RCC 7860 (cell line): ENCODE measurements around the gene KAZN.
A peak's percentile ranks its signal among the peaks of the same experiment; 100 is the strongest.

ENCODE experiments used
- DNase-seq: peaks from one replicate; pipeline ENCODE4 v3.0.0-alpha.2; 2015; ENCODE audit warnings: low spot score
- FAIRE-seq: peaks from 2 replicates; lab custom pipeline; 2012; peaks lifted over from hg19 to GRCh38; lab: Jason Lieb, UNC

The KAZN gene

DNA sequence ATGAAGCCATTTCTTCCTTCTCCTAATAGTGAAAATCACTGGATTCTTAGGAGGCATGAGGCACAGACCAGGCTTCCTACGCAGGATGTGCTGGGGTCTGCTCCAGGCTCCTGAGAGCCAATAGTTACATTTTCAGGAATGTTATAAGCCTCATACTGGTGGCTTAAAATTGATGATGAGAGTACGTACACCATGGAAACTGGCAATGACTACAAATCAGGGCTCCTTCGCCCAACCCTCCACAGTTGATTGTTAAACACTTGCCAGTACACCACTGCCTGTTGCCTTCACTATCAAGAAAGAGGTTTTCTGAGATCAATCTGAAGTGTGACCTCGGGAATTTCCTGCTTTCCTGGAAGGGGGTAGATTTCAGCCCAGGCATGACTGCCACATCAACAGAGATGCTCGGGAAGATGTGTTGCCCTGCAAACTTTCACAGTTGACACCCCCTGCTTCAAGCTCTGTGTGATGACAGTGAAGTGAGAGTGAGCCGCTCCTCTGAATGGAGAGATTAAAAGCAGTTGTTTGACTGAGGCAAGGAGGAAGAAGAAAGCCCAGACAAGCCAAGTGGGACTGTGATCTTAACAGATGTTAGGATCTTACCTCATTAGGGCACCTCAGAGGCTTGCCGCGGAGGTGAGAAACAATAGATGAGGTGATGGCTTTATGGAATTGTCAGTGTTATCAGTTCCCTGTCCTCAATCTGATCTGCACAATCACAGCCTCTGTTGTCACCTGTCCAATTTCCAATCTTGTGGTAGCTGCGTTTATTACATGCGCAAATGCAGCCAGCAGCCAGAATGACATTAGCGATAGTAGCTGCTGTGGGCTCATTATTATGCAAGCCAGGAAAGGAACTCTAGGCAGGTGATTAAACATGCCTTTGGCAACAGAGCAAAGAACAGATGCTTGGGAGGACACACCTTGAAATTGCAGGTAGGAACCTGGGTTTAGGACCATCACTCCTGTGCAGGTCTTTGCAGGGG, 277.3 kb downstream of the KAZN start:
- DNase-seq (no peak), FAIRE-seq (no peak)

DNA sequence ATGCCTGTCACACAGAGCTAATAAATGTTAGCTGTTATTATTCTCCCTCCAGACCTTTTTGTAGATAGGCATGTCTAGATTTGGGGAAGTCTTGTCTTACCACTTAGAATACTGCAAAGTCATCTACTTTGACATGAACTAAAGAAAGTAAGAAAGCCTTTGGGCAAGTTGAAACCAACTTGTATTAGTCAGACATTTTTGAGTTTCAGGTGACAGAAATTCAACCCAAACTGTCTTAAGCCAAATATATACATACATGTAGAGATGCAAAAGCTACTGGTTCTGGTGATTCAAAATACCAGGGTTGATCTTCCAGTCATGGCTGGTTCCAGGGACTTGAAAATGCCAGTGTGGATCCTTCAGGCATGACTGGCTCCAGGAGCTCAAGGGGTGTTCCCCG, 278.3 kb downstream of the KAZN start:
- no peak for FAIRE-seq
- no peak for DNase-seq

GRCh38 chr1:14877224-14877623, 278.7 kb downstream of the KAZN start:
- no peak for FAIRE-seq
- DNase-seq, result no peak

- DNase-seq (no peak), FAIRE-seq (no peak)
Measured at GRCh38 chr1:14878124-14878523, 279.6 kb downstream of the KAZN start.

- DNase-seq (no peak), FAIRE-seq (no peak)
Measured at GRCh38 chr1:14878951-14879350, 280.5 kb downstream of the KAZN start.

GRCh38 chr1:14880456-14881316, 282.2 kb downstream of the KAZN start:
- FAIRE-seq (no peak), DNase-seq (peak; percentile 54)

GRCh38 chr1:14881775-14882672, 283.5 kb downstream of the KAZN start:
- FAIRE-seq, result no peak
- no peak for DNase-seq

DNA sequence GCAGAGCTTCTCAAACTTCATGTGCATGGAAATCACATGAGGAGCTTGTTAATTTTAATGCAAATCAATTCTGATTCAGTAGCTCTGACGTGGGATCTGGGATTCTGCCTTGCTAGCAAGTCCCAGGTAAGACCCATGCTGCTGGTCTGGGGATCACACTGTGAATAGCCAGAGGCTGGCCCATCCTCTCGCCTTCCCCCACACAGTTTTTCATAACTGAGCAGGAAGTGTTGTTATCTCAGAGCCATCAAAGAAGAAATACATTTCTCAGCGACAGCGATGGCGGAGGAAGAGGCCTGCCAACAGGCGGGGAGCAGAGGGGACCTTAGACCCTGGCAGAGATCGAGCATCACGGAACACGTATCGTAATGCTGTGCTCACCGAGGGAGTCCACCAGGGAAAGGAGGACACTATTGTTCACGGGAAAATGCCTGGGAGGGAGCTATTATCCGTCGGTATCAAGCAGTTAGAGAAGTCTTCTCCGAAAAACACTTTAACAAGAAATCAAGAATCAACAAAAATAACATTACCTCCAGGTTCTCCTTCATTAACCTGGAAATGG, 286.2 kb downstream of the KAZN start:
- FAIRE-seq (no peak), DNase-seq (no peak)

DNA sequence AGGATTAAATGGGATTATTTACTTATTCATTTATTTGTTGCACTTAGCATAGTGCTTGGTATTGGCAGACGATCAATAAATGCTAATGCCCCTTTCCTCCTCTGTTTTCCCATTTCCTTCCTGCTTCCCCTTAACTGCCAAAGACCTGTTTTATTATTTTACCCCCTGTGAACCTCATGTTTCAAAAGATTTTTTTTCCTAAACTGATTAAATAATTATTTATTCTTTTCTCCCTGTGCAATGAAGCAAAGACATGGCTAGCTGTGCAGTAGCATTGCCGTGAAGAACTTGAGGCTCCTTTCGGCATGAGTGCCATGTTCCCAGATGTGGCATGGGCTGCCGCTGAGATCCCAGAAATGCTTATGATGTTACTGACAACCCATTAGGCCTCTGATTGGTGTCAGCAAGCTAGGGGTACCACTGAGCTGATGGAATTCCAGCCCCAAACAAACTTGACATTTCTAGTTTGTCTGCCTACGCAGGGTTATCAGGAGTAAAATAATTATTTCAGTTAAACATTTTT, 288.6 kb downstream of the KAZN start:
- DNase-seq (no peak), FAIRE-seq (no peak)

DNA sequence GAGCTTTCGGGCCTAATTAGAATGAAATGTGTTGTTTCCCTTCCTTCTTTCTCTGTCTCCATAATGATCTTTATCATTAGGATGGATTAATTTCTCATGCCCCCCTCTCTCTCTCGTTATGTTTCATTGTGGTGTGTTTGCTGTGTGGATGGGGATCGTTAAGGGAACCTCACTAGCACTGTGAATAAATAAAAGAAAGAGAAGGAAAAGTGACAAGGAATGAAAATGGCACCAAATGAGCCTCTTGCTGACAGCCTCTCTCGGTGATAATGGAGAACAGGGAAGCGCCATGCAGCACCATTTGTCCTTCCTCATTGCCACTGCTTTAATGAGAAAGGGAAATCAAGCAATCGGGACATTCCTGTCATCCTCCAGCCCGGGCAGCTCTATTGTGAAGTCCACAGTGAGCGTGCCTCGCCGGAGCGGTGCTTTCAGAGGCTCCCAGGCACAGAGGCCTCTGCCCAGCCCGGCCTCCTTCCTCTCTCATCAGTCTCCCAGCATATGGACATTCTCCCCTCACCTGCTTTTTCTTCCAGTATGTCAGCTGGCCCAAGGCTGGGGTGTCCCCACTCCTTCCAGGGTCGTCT, 289.4 kb downstream of the KAZN start:
- FAIRE-seq, result no peak
- no peak for DNase-seq

GRCh38 chr1:14888374-14888773, 289.9 kb downstream of the KAZN start:
- DNase-seq, result no peak
- FAIRE-seq, result no peak

- FAIRE-seq (no peak), DNase-seq (no peak)
Measured at GRCh38 chr1:14889825-14890440, 291.4 kb downstream of the KAZN start.

DNA sequence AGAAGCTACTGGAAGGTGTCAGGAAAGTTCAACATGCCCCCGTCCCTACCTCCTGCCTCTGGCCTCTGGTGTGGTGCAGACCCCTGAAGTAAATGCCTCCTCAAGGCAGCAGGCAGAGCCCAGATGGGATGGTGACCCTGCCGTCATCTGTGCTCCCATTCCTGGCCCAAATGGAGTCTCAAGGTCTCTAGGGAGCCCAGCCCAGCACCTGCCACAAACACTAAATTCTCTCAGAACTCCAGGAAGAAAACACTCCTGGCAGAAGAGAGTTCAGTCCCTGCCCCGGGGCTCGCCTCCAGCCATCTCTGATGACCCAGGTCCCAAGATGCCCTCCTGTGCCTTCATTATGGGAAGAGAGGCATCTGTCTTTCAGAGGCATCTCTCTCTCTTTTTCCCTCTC, 293.5 kb downstream of the KAZN start:
- DNase-seq, result no peak
- FAIRE-seq, result no peak

DNA sequence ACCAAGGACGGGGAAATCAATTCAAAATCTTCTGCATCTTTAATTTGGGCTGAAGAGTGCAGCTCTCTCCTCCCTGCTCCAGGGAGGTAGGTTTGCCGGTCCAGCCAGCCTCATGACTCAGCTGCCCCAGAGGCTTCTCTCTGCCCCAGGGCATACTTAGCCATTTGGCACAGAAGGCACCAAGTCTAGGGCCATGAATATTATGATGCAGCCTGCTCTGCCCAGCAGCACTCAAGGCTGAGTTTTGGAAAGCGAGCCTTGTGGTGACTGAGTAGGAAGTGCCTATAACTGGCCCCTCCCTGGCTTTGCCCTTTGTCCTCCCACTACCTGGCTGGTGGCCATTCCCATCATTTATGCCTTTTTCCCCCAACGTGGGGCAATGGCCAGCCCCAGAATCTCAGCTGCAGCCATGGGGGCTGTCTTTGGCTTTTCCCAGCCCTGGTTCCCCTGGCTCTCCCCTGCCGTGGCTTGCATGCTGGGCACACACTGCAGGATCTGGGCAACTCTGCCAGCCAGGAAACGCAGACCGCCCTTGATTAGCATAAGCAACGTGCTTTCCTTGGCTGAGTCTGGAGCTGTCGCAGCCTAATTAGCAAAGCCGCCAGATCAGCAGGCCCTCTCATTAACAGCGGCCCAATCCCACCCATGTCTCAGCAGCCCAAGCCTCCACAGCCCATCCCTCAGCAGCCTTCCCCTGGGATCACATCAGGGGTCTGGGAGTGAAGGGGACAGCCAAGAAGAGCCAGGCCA, 296.5 kb downstream of the KAZN start:
- no peak for DNase-seq

DNA sequence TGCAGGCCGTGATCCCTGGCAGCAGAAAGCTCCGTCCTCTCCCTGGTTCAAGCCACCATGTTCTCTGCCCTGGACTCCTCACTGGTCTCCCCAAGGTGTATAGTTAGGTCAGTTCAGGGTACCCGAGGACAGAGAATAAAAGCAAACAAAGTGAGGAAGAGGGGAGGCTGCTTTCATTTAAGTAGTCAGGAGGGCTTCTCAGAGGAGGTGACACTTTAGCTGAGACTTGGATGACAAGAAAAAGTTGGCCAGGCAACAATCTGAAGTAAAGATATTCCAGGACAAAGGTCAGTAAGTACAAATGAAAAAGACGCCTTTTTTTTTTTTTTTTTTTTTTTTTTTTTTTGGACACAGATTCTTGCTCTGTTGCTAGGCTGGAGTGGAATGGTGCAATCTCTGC, 297.2 kb downstream of the KAZN start:
- no peak for FAIRE-seq

More for the DNA sequence above, 296.5 kb downstream of the KAZN start:
- FAIRE-seq, result no peak

GRCh38 chr1:14896381-14897079, 298.0 kb downstream of the KAZN start:
- DNase-seq, result no peak
- FAIRE-seq, result no peak

More for the DNA sequence above, 297.2 kb downstream of the KAZN start:
- no peak for DNase-seq

DNA sequence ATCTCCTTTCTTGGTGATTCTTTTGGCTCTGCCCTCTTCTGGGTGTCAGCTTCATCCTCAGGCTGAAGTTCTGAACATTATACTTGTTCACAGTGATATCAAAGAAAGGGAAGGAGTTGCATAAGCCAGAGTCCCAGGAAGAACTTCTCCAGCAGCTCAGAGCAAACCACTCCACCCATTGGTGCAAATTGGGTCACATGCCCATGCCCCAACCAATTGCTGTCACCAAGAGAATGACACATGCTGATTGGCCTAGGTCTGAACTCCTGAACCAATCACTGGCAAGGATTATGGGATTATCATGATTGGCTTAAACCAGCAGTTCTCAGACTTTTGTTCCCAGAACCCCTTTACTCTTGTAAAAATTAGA, 298.6 kb downstream of the KAZN start:
- no peak for DNase-seq
- FAIRE-seq, result no peak

- no peak for DNase-seq
- FAIRE-seq, result no peak
Measured at GRCh38 chr1:14897547-14897946, 299.1 kb downstream of the KAZN start.
